Endothelial cell of umbilical vein (primary cell): ENCODE data around the gene CNTNAP4. TPM values are rescaled to one million over a fixed set of nuclear protein-coding genes. Genes with fewer than 3 reads are reported as not detected.

Experiments used
- BruUV-seq: library from RNA; stranded (reverse); fragments of 400-500 nt; replicated peaks from 2 replicates; lab custom pipeline; 2021; lab: Mats Ljungman, UMichigan
- CTCF ChIA-PET: fragments of 300-600, 350-600 bp; sonication (Branson Sonifier 250); formaldehyde crosslinking; loops from one replicate; lab custom pipeline; 2021; ENCODE audit warnings: antibody characterized with exemption, inconsistent platforms; lab: Charles Lee
- POLR2A ChIA-PET: fragments of 300-600, 350-600 bp; sonication (Branson Sonifier 250); formaldehyde crosslinking; loops from one replicate; lab custom pipeline; 2021; ENCODE audit warnings: antibody characterized with exemption, inconsistent platforms; lab: Charles Lee
- DNase-seq: peaks from one replicate; pipeline ENCODE4 v3.0.0-alpha.2; 2011; ENCODE audit warnings: low read depth, low spot score
- FAIRE-seq: peaks from 2 replicates; lab custom pipeline; 2011; peaks lifted over from hg19 to GRCh38; lab: Jason Lieb, UNC
- H2AFZ ChIP-seq: 2 replicates; pipeline ENCODE4 v1.6.0; 2012; ENCODE audit warnings: low read depth, low read length, control low read depth, inconsistent platforms
- H3K27ac ChIP-seq: 2 replicates; pipeline ENCODE4 v1.5.1; 2011; ENCODE audit warnings: low read depth, mild to moderate bottlenecking, control low read depth, low read length, moderate library complexity; ENCODE audit not compliant: insufficient read depth
- H3K27me3 ChIP-seq, 2 experiments: 2 replicates each; pipeline versions ENCODE4 v1.6.0 to v1.6.1; 2011; ENCODE audit warnings: low read length in 2 of 2, mixed read lengths in 1 of 2; ENCODE audit not compliant: control insufficient read depth in 2 of 2, insufficient read depth in 2 of 2
- H3K36me3 ChIP-seq, 2 experiments: 2 replicates in 1 of 2; 3 replicates in 1 of 2; pipeline ENCODE4 v1.5.1; 2011; ENCODE audit warnings: low read length in 2 of 2, mild to moderate bottlenecking in 1 of 2, moderate library complexity in 1 of 2; ENCODE audit not compliant: control insufficient read depth in 2 of 2, insufficient read depth in 2 of 2; ENCODE audit errors: extremely low read depth in 1 of 2
- H3K4me1 ChIP-seq: 3 replicates; pipeline ENCODE4 v1.5.1; 2011; ENCODE audit warnings: mild to moderate bottlenecking, low read length; ENCODE audit not compliant: control insufficient read depth, insufficient read depth; ENCODE audit errors: extremely low read depth
- H3K4me2 ChIP-seq: 2 replicates; pipeline ENCODE4 v1.6.1; 2011; ENCODE audit warnings: low read length, control low read depth, mixed read lengths; ENCODE audit not compliant: insufficient read depth
- H3K4me3 ChIP-seq, 3 experiments: fragments of 200-600 bp in 1 of 3; sonication (generic), shearing (Covaris generic) in 1 of 3; replicated peaks in 1 of 3; 2 replicates each; pipeline ENCODE4 v1.5.1; 2011 to 2016; ENCODE audit warnings: control low read depth in 3 of 3, low read length in 3 of 3, mild to moderate bottlenecking in 2 of 3, inconsistent platforms in 1 of 3, low read depth in 1 of 3, moderate library complexity in 1 of 3; ENCODE audit not compliant: insufficient read depth in 1 of 3
- H3K79me2 ChIP-seq: 2 replicates; pipeline ENCODE4 v1.6.0; 2012; ENCODE audit warnings: low read length, inconsistent platforms; ENCODE audit not compliant: control insufficient read depth, insufficient read depth
- H3K9ac ChIP-seq: replicated peaks from 2 replicates; pipeline ENCODE3; 2011; ENCODE audit warnings: low read length, control low read depth; ENCODE audit not compliant: insufficient read depth; ENCODE audit errors: extremely low read depth
- H3K9me1 ChIP-seq: replicated peaks from 3 replicates; pipeline ENCODE4 v1.6.0; 2011; ENCODE audit warnings: mild to moderate bottlenecking, low read length; ENCODE audit not compliant: control insufficient read depth, insufficient read depth; ENCODE audit errors: extremely low read depth
- H3K9me3 ChIP-seq: replicated peaks from 2 replicates; pipeline ENCODE4 v1.5.1; 2012; ENCODE audit warnings: low read length, inconsistent platforms; ENCODE audit not compliant: control insufficient read depth, insufficient read depth
- H4K20me1 ChIP-seq: replicated peaks from 2 replicates; pipeline ENCODE3; 2011; ENCODE audit warnings: mild to moderate bottlenecking, low read length; ENCODE audit not compliant: control insufficient read depth, insufficient read depth; ENCODE audit errors: extremely low read depth
- EZH2 ChIP-seq: IDR thresholded peaks from 2 replicates; pipeline ENCODE4 v1.6.1; 2012; ENCODE audit warnings: borderline replicate concordance, low read depth, mild to moderate bottlenecking, moderate library complexity, low read length, inconsistent platforms; ENCODE audit not compliant: severe bottlenecking
- FOS ChIP-seq: IDR thresholded peaks from 2 replicates; pipeline ENCODE4 v1.6.1; 2011; ENCODE audit warnings: mild to moderate bottlenecking, low read length, moderate library complexity, borderline replicate concordance; ENCODE audit not compliant: insufficient read depth
- GATA2 ChIP-seq: IDR thresholded peaks from 2 replicates; pipeline ENCODE4 v1.7.0; 2011; ENCODE audit warnings: low read depth, mild to moderate bottlenecking, moderate library complexity, mixed read lengths, low read length; ENCODE audit not compliant: insufficient read length, insufficient read depth
- JUN ChIP-seq: IDR thresholded peaks from 2 replicates; pipeline ENCODE4 v1.6.1; 2011; ENCODE audit warnings: borderline replicate concordance, low read depth; ENCODE audit not compliant: insufficient read length, insufficient read depth
- MYC ChIP-seq: IDR thresholded peaks from one replicate; pipeline ENCODE4 v1.6.1; 2011; ENCODE audit warnings: mild to moderate bottlenecking, low read depth, low read length
- POLR2A ChIP-seq: IDR thresholded peaks from 2 replicates; pipeline ENCODE4 v1.6.1; 2012; ENCODE audit warnings: low read depth, mild to moderate bottlenecking, control low read depth, low read length
- POLR2AphosphoS5 ChIP-seq: IDR thresholded peaks from 2 replicates; pipeline ENCODE4 v1.6.1; 2012; ENCODE audit warnings: low read depth, mild to moderate bottlenecking, control low read depth, low read length, moderate library complexity; ENCODE audit not compliant: insufficient read depth
- dilution Hi-C: fragments of 300-500 bp; cut with MboI; formaldehyde crosslinking; loops from one replicate; pipeline ENCODE4 v1.15.0; 2019; ENCODE audit warnings: low sequenced_read_pairs; ENCODE audit not compliant: extremely low pct_ligation_motif_present
- intact Hi-C: fragments of 100-400 bp; cut with micrococcal nuclease; formaldehyde crosslinking; loops from one replicate; pipeline ENCODE4 v1.10.0; 2022
- polyA plus RNA-seq, 4 experiments: library from polyadenylated mRNA; depleted of rRNA in 3 of 4; stranded (reverse) in 3 of 4; unstranded in 1 of 4; fragments of >200 nt; gene quantifications; 2 replicates each; pipeline versions ENCODE4 v1.2.1 to v1.2.3, GENCODE V29; 2011 to 2012; ENCODE audit warnings: missing spikeins in 1 of 4
- total RNA-seq: library from RNA; stranded (reverse); gene quantifications from 2 replicates; pipeline ENCODE4 v1.2.3, GENCODE V29; 2021
- TF ChIP-seq, protein P1 (sequence below), 2 donors: IDR thresholded peaks; 1 replicate in 1 of 2; 2 replicates in 1 of 2; pipeline ENCODE4 v1.5.1; 2011; ENCODE audit warnings: low read length in 2 of 2, mild to moderate bottlenecking in 2 of 2, moderate library complexity in 2 of 2, control low read depth in 1 of 2, inconsistent platforms in 1 of 2, low read depth in 1 of 2; ENCODE audit not compliant: insufficient read depth in 1 of 2; ENCODE audit errors: extremely low read depth in 1 of 2
- TF ChIP-seq, protein P2 (sequence below): IDR thresholded peaks from 2 replicates; pipeline ENCODE4 v1.6.1; 2011; ENCODE audit not compliant: insufficient read depth, insufficient read length

Gene CNTNAP4
- total and polyA plus RNA-seq, 2 donors (not counting 3 experiments of a cell fraction or from before 2014, with no cell fraction given): not detected

GRCh38 chr16:76409706-76410105 lies 132.5 kb downstream of the CNTNAP4 start:
- Histone ChIP-seq H3K27ac (no peak overlapping the region), H2AFZ (no peak overlapping the region), H4K20me1 (no peaks in the 10 kb centered on the region), H3K9ac (no peak overlapping the region), H3K36me3 (no peaks in the 10 kb centered on the region), H3K79me2 (no peaks in the 10 kb centered on the region), H3K4me1 (no peaks in the 10 kb centered on the region), H3K4me2 (no peak overlapping the region), H3K9me3 (no peaks in the 10 kb centered on the region), H3K4me3 (no peak overlapping the region), H3K27me3 (no peaks in the 10 kb centered on the region), H3K9me1 (no peaks in the 10 kb centered on the region)
- dilution Hi-C loops (no loop called here), intact Hi-C loops (no loop called here)
- no peak for DNase-seq
- no TSS peak for BruUV-seq
- CTCF ChIA-PET: no interaction called here
- POLR2A ChIA-PET: no interaction called here
- no peak for TF ChIP-seq JUN
- TF ChIP-seq, protein P1, sequence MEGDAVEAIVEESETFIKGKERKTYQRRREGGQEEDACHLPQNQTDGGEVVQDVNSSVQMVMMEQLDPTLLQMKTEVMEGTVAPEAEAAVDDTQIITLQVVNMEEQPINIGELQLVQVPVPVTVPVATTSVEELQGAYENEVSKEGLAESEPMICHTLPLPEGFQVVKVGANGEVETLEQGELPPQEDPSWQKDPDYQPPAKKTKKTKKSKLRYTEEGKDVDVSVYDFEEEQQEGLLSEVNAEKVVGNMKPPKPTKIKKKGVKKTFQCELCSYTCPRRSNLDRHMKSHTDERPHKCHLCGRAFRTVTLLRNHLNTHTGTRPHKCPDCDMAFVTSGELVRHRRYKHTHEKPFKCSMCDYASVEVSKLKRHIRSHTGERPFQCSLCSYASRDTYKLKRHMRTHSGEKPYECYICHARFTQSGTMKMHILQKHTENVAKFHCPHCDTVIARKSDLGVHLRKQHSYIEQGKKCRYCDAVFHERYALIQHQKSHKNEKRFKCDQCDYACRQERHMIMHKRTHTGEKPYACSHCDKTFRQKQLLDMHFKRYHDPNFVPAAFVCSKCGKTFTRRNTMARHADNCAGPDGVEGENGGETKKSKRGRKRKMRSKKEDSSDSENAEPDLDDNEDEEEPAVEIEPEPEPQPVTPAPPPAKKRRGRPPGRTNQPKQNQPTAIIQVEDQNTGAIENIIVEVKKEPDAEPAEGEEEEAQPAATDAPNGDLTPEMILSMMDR (IDR thresholded peaks at IDR 0.05; ENCODE audit: extremely low read depth in 1 of 2, insufficient read depth in 1 of 2, low read depth in 1 of 2, low read length in 2 of 2): no peak
- TF ChIP-seq, protein P2, sequence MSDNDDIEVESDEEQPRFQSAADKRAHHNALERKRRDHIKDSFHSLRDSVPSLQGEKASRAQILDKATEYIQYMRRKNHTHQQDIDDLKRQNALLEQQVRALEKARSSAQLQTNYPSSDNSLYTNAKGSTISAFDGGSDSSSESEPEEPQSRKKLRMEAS: no peak
- no peak for FAIRE-seq

- H3K9me3 ChIP-seq: no peaks in the 10 kb centered on the region
- H3K9ac ChIP-seq: no peak overlapping the region
- intact Hi-C loops (no loop called here), dilution Hi-C loops (no loop called here)
- no peak overlapping the region for H2AFZ ChIP-seq
- H3K4me2 ChIP-seq: no peak overlapping the region
- no TSS peak for BruUV-seq
- no peaks in the 10 kb centered on the region for H3K27me3 ChIP-seq
- ChIA-PET POLR2A (no interaction called here), CTCF (no interaction called here)
- H3K27ac ChIP-seq: no peak overlapping the region
- H3K4me3 ChIP-seq: no peak overlapping the region
- H3K79me2 ChIP-seq: no peaks in the 10 kb centered on the region
- TF ChIP-seq GATA2 (no peak), POLR2A (no peak), FOS (no peak), JUN (no peak), MYC (no peak), POLR2AphosphoS5 (no peak), EZH2 (no peak)
- TF ChIP-seq, protein P2: no peak
- TF ChIP-seq, protein P1 (IDR thresholded peaks at IDR 0.05; ENCODE audit: extremely low read depth in 1 of 2, insufficient read depth in 1 of 2, low read depth in 1 of 2, low read length in 2 of 2): no peak
- no peaks in the 10 kb centered on the region for H3K9me1 ChIP-seq
- H4K20me1 ChIP-seq: no peaks in the 10 kb centered on the region
- FAIRE-seq (no peak), DNase-seq (no peak)
- H3K36me3 ChIP-seq: no peaks in the 10 kb centered on the region
- H3K4me1 ChIP-seq: no peaks in the 10 kb centered on the region
Measured at GRCh38 chr16:76421571-76421970, 144.4 kb downstream of the CNTNAP4 start.
